K562 (cell line): ENCODE results near the gene ACTN1. TPM values are rescaled to one million over a fixed set of nuclear protein-coding genes. Genes with fewer than 3 reads are reported as not detected.

ENCODE experiments used
- ATAC-seq: fragments of 200-7000 bp; cut with Tn5 transposase; 3 replicates; pipeline ENCODE4 v1.9.1; 2020; ENCODE audit warnings: moderate library complexity
- BruUV-seq: library from RNA; stranded (reverse); fragments of 400-500 nt; replicated peaks from 2 replicates; lab custom pipeline; 2021; lab: Mats Ljungman, UMichigan
- CTCF ChIA-PET: fragments of 300-600 bp; formaldehyde crosslinking; extraction: SDS; loops from one replicate; lab custom pipeline; 2021; ENCODE audit warnings: low intra/inter-chr PET ratio; lab: Yijun Ruan, JAX
- POLR2A ChIA-PET: fragments of 300-600, 350-650 bp; sonication (Branson Sonifier 250); formaldehyde crosslinking; extraction: SDS; loops from one replicate; lab custom pipeline; 2021; ENCODE audit warnings: antibody characterized with exemption, inconsistent platforms; lab: Yijun Ruan, JAX
- DNase-seq, 4 experiments: peaks; one replicate each; pipeline versions ENCODE4 v3.0.0 to v3.0.0-alpha.2; 2011 to 2018; ENCODE audit warnings: low spot score in 3 of 4, mixed read lengths in 3 of 4; ENCODE audit errors: extremely low read depth in 1 of 4
- FAIRE-seq: peaks from 2 replicates; lab custom pipeline; 2011; peaks lifted over from hg19 to GRCh38; lab: Jason Lieb, UNC
- H2AFZ ChIP-seq: 2 replicates; pipeline ENCODE4 v1.6.0; 2011; ENCODE audit warnings: low read depth, low read length, control low read depth, inconsistent platforms
- H3K27ac ChIP-seq: fragments of 200-600 bp; 3 replicates; pipeline ENCODE4 v1.8.0; 2011; ENCODE audit warnings: low read depth, mild to moderate bottlenecking, control low read depth, inconsistent platforms, low read length, moderate library complexity, mixed read lengths; ENCODE audit errors: extremely low read depth
- H3K27me3 ChIP-seq, 2 experiments: fragments of 300-600 bp in 1 of 2; 2 replicates in 1 of 2; 3 replicates in 1 of 2; pipeline versions ENCODE4 v1.6.0 to v1.8.0; 2011; ENCODE audit warnings: inconsistent platforms in 2 of 2, low read length in 2 of 2, mild to moderate bottlenecking in 1 of 2, mixed read lengths in 1 of 2, moderate library complexity in 1 of 2; ENCODE audit not compliant: control insufficient read depth in 2 of 2, insufficient read depth in 2 of 2
- H3K36me3 ChIP-seq: fragments of 300-600 bp; 3 replicates; pipeline ENCODE4 v1.8.0; 2011; ENCODE audit warnings: mild to moderate bottlenecking, low read length, inconsistent platforms; ENCODE audit not compliant: control insufficient read depth, insufficient read depth
- H3K4me1 ChIP-seq, 2 experiments: fragments of 200-600 bp in 1 of 2; replicated peaks in 1 of 2; 2 replicates in 1 of 2; 3 replicates in 1 of 2; pipeline versions ENCODE4 v1.5.1 to v1.8.0; 2011; ENCODE audit warnings: inconsistent platforms in 2 of 2, low read length in 2 of 2, mild to moderate bottlenecking in 1 of 2, mixed read lengths in 1 of 2, moderate library complexity in 1 of 2; ENCODE audit not compliant: control insufficient read depth in 2 of 2, insufficient read depth in 2 of 2
- H3K4me2 ChIP-seq: 2 replicates; pipeline ENCODE4 v1.6.1; 2011; ENCODE audit warnings: low read length, control low read depth, inconsistent platforms, mixed read lengths; ENCODE audit not compliant: insufficient read depth
- H3K4me3 ChIP-seq: fragments of 200-600 bp; sonication (generic), shearing (Covaris generic); 2 replicates; pipeline ENCODE4 v1.5.1; 2016; ENCODE audit warnings: control low read depth, inconsistent platforms
- H3K79me2 ChIP-seq: fragments of 200-600 bp; 3 replicates; pipeline ENCODE4 v1.8.0; 2011; ENCODE audit warnings: low read length, inconsistent platforms; ENCODE audit not compliant: control insufficient read depth, insufficient read depth
- H3K9ac ChIP-seq, 2 experiments: 2 replicates each; pipeline versions ENCODE4 v1.6.0 to v1.6.1; 2011; ENCODE audit warnings: low read depth in 2 of 2, low read length in 2 of 2, control low read depth in 1 of 2, inconsistent platforms in 1 of 2, mild to moderate bottlenecking in 1 of 2, mixed read lengths in 1 of 2; ENCODE audit not compliant: insufficient read depth in 1 of 2
- H3K9me1 ChIP-seq: one replicate; pipeline ENCODE4 v1.6.0; 2011; ENCODE audit warnings: inconsistent platforms, mild to moderate bottlenecking, low read length, moderate library complexity; ENCODE audit not compliant: control insufficient read depth, insufficient read depth
- H3K9me3 ChIP-seq: replicated peaks from 2 replicates; pipeline ENCODE4 v1.5.1; 2011; ENCODE audit warnings: low read depth, low read length, inconsistent platforms; ENCODE audit not compliant: control insufficient read depth, insufficient read depth
- H4K20me1 ChIP-seq: replicated peaks from 2 replicates; pipeline ENCODE4 v1.6.1; 2011; ENCODE audit warnings: low read length, inconsistent platforms, mixed read lengths; ENCODE audit not compliant: control insufficient read depth, insufficient read depth
- CAMTA2 ChIP-seq: fragments of 250-450 bp; sonication (Bioruptor Pico); conservative IDR thresholded peaks from 2 replicates; pipeline ENCODE4 v1.5.1; 2022
- CBX8 ChIP-seq: fragments of 200-600 bp; sonication (generic); IDR thresholded peaks from 2 replicates; pipeline ENCODE4 v1.6.1; 2012; ENCODE audit warnings: borderline replicate concordance, mixed run types, low read depth, mild to moderate bottlenecking, moderate library complexity, mixed read lengths, low read length, control low read depth, inconsistent platforms; ENCODE audit not compliant: poor library complexity, severe bottlenecking; ENCODE audit errors: extremely low read depth
- ELF2 ChIP-seq: fragments of 250-450 bp; sonication (Bioruptor Pico); IDR thresholded peaks from 2 replicates; pipeline ENCODE4 v1.5.0; 2021; ENCODE audit warnings: mild to moderate bottlenecking
- EP300 ChIP-seq: IDR thresholded peaks from 2 replicates; pipeline ENCODE4 v1.6.1; 2012; ENCODE audit warnings: low read length, improper control_type of control experiment
- HDGF ChIP-seq: fragments of 450-650 bp; IDR thresholded peaks from 2 replicates; pipeline ENCODE4 v1.6.1; 2016
- MED1 ChIP-seq: sonication (generic); formaldehyde crosslinking; IDR thresholded peaks from 2 replicates; pipeline ENCODE4 v1.8.1; 2023; ENCODE audit warnings: missing genetic modification reagents, borderline replicate concordance
- NCOA4 ChIP-seq: fragments of 450-650 bp; IDR thresholded peaks from 2 replicates; pipeline ENCODE4 v1.6.1; 2018; ENCODE audit warnings: mild to moderate bottlenecking; ENCODE audit not compliant: partially characterized antibody
- PHB ChIP-seq: fragments of 250-450 bp; sonication (Bioruptor Pico); IDR thresholded peaks from 2 replicates; pipeline ENCODE4 v1.5.0; 2021
- SNRNP70 ChIP-seq: fragments of 200-400 bp; formaldehyde crosslinking; optimal IDR thresholded peaks from 2 replicates; pipeline ENCODE3; 2017; ENCODE audit warnings: low read depth, low read length
- SOX6 ChIP-seq: fragments of 450-650 bp; IDR thresholded peaks from 2 replicates; pipeline ENCODE4 v1.6.1; 2014; ENCODE audit warnings: mild to moderate bottlenecking
- SP1 ChIP-seq: sonication (generic); formaldehyde crosslinking; IDR thresholded peaks from 2 replicates; pipeline ENCODE4 v1.8.1; 2022; ENCODE audit warnings: mild to moderate bottlenecking, missing genetic modification reagents
- TARDBP ChIP-seq: fragments of 450-650 bp; IDR thresholded peaks from 2 replicates; pipeline ENCODE4 v1.6.1; 2016
- ZFP1 ChIP-seq: fragments of 450-650 bp; formaldehyde crosslinking; IDR thresholded peaks from 2 replicates; pipeline ENCODE4 v1.4.0; 2020; ENCODE audit warnings: mild to moderate bottlenecking, mixed read lengths
- ZNF253 ChIP-seq: fragments of 250-450 bp; sonication (Bioruptor Pico); conservative IDR thresholded peaks from 2 replicates; pipeline ENCODE4 v1.6.1; 2021; ENCODE audit warnings: mild to moderate bottlenecking
- WGBS: fragments of 100-300 bp; shearing (Covaris generic); methylation state at CpG from one replicate; pipeline ENCODE4 v1.1.6; 2016; ENCODE audit warnings: low coverage, mixed read lengths; ENCODE audit not compliant: insufficient coverage; ENCODE audit errors: missing lambda C conversion rate; 5-methylcytosine and 5-hydroxymethylcytosine counted together
- in situ Hi-C: fragments of 300-500 bp; cut with MboI; formaldehyde crosslinking; loops from 4 replicates; pipeline ENCODE4 v1.15.0; 2018; ENCODE audit warnings: inconsistent platforms, mixed read lengths
- intact Hi-C: fragments of 100-400 bp; cut with micrococcal nuclease; formaldehyde crosslinking; loops from 2 replicates; pipeline ENCODE4 v1.14.2; 2022
- polyA plus RNA-seq, 8 experiments: library from polyadenylated mRNA; depleted of rRNA in 4 of 8; stranded (reverse) in 5 of 8; unstranded in 3 of 8; fragments of >200 nt; fragmentation: Nextera tagmentation in 2 of 8; fragmentation: Illumina TruSeq in 1 of 8; extraction: Ambion mirVana in 2 of 8; extraction: Trizol in 1 of 8; gene quantifications; 2 replicates each; pipeline versions ENCODE4 v1.2.1 to v1.2.3, GENCODE V29; 2011 to 2014; ENCODE audit warnings: inconsistent platforms in 1 of 8, missing spikeins in 1 of 8
- total RNA-seq, 7 experiments: library from RNA; depleted of rRNA in 6 of 7; stranded (reverse); fragments of >200 nt in 6 of 7; fragmentation: Illumina TruSeq in 2 of 7; extraction: Trizol in 2 of 7; gene quantifications; 2 replicates each; pipeline versions ENCODE4 v1.2.1 to v1.2.3, GENCODE V29; 2011 to 2021; ENCODE audit warnings: low replicate concordance in 1 of 7
- TF ChIP-seq, protein P1 (sequence below): sonication (generic); formaldehyde crosslinking; IDR thresholded peaks from 2 replicates; pipeline ENCODE4 v1.8.0; 2022; ENCODE audit warnings: mild to moderate bottlenecking, missing genetic modification reagents, borderline replicate concordance
- TF ChIP-seq, protein P2 (sequence below): fragments of 450-650 bp; formaldehyde crosslinking; IDR thresholded peaks from 2 replicates; pipeline ENCODE4 v1.4.0; 2022; ENCODE audit warnings: mild to moderate bottlenecking, moderate library complexity
- TF ChIP-seq, protein P3 (sequence below): fragments of 450-650 bp; IDR thresholded peaks from 2 replicates; pipeline ENCODE4 v1.6.1; 2018; ENCODE audit warnings: mild to moderate bottlenecking, low read depth; ENCODE audit not compliant: partially characterized antibody

ACTN1 gene
- total and polyA plus RNA-seq, 9 of the 15 experiments (the other 6 are each of a cell fraction or from before 2014, with no cell fraction given), result 2.2 to 67.7 (median 34.5) TPM

DNA sequence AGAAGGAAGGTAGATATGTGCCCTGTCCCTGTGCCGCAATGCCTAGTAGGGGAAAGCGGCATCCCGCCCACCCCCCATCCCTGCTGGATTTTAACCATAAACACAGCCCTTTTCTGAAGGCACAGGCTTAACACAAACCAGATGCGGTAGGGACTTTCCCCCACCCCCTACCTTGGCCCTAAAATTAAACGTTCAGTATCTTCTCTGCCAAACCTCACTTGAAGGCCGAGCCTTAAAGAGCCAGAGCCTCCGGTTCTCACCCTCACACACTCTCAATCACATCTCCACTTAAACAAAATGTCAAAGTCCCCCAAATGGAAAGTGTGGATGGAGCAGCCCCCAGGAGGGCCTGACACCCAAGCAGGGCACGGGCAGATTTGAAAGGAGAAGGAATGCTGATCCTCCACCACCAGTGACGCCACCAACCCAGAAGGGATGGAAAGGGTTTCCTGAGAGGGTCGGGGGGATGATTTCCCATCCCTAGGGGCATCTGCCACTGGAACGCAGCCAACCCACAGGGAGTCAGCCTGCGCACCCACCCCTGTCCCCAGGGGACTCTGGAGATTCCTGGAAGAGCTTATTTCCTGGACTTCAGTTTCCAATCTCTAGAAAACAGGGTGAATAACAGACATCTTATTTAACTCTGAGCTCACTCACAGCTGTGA is 26.4 kb downstream of the ACTN1 start:
- DNase-seq, result no peak
- CTCF ChIA-PET, result no interaction called here
- WGBS, result 52% methylated on average over 9 of the region's 12 CpGs
- Histone ChIP-seq H4K20me1 (no peaks in the 10 kb centered on the region), H3K9me1 (no peaks in the 10 kb centered on the region), H2AFZ (no peak overlapping the region), H3K36me3 (peaks cover 5% of the 10 kb centered on the region; the same call in 2 of the 3 replicates), H3K4me2 (no peak overlapping the region), H3K79me2 (peaks cover 29% of the 10 kb centered on the region; the same call in 2 of the 3 replicates), H3K9me3 (no peaks in the 10 kb centered on the region), H3K4me1 (peaks cover 22 to 26% of the 10 kb centered on the region in 2 experiments; a peak in 4 of 5 replicates), H3K27ac (no peak overlapping the region), H3K4me3 (no peak overlapping the region), H3K27me3 (no peaks in the 10 kb centered on the region), H3K9ac (peak overlapping the region in 1 of 2 experiments; percentile 48; a peak in 2 of 4 replicates)
- in situ Hi-C loops (no loop called here), intact Hi-C loops (no loop called here)
- BruUV-seq, result no TSS peak
- no peak for ATAC-seq
- no peak for FAIRE-seq
- no peak for TF ChIP-seq EP300
- no peak for TF ChIP-seq MED1 (CRISPR knock-in tag)
- TF ChIP-seq PHB (CRISPR knock-in tag), result no peak
- TF ChIP-seq CAMTA2 (CRISPR knock-in tag), result no peak
- TF ChIP-seq, protein P1, sequence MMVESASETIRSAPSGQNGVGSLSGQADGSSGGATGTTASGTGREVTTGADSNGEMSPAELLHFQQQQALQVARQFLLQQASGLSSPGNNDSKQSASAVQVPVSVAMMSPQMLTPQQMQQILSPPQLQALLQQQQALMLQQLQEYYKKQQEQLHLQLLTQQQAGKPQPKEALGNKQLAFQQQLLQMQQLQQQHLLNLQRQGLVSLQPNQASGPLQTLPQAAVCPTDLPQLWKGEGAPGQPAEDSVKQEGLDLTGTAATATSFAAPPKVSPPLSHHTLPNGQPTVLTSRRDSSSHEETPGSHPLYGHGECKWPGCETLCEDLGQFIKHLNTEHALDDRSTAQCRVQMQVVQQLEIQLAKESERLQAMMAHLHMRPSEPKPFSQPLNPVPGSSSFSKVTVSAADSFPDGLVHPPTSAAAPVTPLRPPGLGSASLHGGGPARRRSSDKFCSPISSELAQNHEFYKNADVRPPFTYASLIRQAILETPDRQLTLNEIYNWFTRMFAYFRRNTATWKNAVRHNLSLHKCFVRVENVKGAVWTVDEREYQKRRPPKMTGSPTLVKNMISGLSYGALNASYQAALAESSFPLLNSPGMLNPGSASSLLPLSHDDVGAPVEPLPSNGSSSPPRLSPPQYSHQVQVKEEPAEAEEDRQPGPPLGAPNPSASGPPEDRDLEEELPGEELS (CRISPR knock-in tag), result no peak
- no peak for TF ChIP-seq HDGF
- no peak for TF ChIP-seq ZFP1 (CRISPR knock-in tag)
- TF ChIP-seq, protein P2, sequence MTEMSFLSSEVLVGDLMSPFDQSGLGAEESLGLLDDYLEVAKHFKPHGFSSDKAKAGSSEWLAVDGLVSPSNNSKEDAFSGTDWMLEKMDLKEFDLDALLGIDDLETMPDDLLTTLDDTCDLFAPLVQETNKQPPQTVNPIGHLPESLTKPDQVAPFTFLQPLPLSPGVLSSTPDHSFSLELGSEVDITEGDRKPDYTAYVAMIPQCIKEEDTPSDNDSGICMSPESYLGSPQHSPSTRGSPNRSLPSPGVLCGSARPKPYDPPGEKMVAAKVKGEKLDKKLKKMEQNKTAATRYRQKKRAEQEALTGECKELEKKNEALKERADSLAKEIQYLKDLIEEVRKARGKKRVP (CRISPR knock-in tag), result no peak
- no peak for TF ChIP-seq CBX8
- TF ChIP-seq, protein P3, sequence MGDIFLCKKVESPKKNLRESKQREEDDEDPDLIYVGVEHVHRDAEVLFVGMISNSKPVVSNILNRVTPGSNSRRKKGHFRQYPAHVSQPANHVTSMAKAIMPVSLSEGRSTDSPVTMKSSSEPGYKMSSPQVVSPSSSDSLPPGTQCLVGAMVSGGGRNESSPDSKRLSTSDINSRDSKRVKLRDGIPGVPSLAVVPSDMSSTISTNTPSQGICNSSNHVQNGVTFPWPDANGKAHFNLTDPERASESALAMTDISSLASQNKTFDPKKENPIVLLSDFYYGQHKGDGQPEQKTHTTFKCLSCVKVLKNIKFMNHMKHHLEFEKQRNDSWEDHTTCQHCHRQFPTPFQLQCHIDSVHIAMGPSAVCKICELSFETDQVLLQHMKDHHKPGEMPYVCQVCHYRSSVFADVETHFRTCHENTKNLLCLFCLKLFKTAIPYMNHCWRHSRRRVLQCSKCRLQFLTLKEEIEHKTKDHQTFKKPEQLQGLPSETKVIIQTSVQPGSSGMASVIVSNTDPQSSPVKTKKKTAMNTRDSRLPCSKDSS, result no peak
- TF ChIP-seq ZNF253 (CRISPR knock-in tag), result no peak
- no peak for TF ChIP-seq SOX6
- TF ChIP-seq NCOA4, result no peak
- TF ChIP-seq SP1 (CRISPR knock-in tag), result no peak
- TF ChIP-seq TARDBP, result no peak
- TF ChIP-seq ELF2 (CRISPR knock-in tag), result no peak
- TF ChIP-seq SNRNP70, result no peak
- POLR2A ChIA-PET, result interaction anchor here (0.7 kb wide), 2 partner anchors 10 to 309 kb away, joined by 3 read pairs; no protein-coding TSS in a partner anchor
